ENCODE measurements around the gene OPCML.

The OPCML gene

DNA sequence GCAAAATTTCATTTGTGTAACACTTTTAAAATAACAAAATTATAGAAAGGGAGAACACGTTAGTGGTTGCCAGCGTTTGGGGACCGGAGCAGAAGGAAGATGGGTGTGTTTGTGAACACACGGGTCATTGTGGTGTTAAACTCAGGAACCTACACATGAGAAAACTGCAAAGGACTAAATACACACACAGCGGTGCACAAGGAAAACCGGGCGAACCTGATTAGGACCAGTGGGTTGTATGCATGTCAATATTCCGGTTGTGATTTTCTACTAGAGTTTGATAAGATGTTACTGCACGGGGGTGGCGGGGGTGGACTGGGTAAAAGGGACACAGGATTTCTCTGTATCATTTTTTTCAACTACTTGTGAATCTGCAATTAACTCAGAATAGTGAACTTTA is 351.2 kb downstream of the OPCML start:
- no peak overlapping the region for H3K27ac ChIP-seq (ENCODE audit: low read depth, low read length)
- no peaks in the 10 kb centered on the region for H3K36me3 ChIP-seq (ENCODE audit: low read length)
- no peaks in the 10 kb centered on the region for H3K9me3 ChIP-seq (ENCODE audit: insufficient read depth, low read length)
- H3K9me2 ChIP-seq (replicated peaks; ENCODE audit: insufficient read depth, low read length), result no peaks in the 10 kb centered on the region
- H4K20me1 ChIP-seq (ENCODE audit: low read depth, low read length), result no peaks in the 10 kb centered on the region
- H3K27me3 ChIP-seq (ENCODE audit: low read length), result no peaks in the 10 kb centered on the region
- TF ChIP-seq, protein P1, sequence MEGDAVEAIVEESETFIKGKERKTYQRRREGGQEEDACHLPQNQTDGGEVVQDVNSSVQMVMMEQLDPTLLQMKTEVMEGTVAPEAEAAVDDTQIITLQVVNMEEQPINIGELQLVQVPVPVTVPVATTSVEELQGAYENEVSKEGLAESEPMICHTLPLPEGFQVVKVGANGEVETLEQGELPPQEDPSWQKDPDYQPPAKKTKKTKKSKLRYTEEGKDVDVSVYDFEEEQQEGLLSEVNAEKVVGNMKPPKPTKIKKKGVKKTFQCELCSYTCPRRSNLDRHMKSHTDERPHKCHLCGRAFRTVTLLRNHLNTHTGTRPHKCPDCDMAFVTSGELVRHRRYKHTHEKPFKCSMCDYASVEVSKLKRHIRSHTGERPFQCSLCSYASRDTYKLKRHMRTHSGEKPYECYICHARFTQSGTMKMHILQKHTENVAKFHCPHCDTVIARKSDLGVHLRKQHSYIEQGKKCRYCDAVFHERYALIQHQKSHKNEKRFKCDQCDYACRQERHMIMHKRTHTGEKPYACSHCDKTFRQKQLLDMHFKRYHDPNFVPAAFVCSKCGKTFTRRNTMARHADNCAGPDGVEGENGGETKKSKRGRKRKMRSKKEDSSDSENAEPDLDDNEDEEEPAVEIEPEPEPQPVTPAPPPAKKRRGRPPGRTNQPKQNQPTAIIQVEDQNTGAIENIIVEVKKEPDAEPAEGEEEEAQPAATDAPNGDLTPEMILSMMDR (IDR thresholded peaks at IDR 0.05; ENCODE audit: insufficient read depth, low read length, poor library complexity, severe bottlenecking), result no peak
- no peak for TF ChIP-seq EZH2phosphoT487 (conservative IDR thresholded peaks at IDR 0.05; ENCODE audit: low read length)
- no peak overlapping the region for H3K4me3 ChIP-seq (ENCODE audit: insufficient read depth, low read length, poor library complexity, severe bottlenecking)
- H3K9ac ChIP-seq (ENCODE audit: low read length), result no peak overlapping the region
- H3K4me2 ChIP-seq (ENCODE audit: low read depth, low read length, poor library complexity, severe bottlenecking), result no peak overlapping the region
- no peaks in the 10 kb centered on the region for H3F3A ChIP-seq (ENCODE audit: insufficient read depth)
- H3K79me2 ChIP-seq (ENCODE audit: insufficient read depth, low read length), result no peaks in the 10 kb centered on the region
- H2AFZ ChIP-seq (ENCODE audit: low read depth, low read length, severe bottlenecking), result no peak overlapping the region

DNA sequence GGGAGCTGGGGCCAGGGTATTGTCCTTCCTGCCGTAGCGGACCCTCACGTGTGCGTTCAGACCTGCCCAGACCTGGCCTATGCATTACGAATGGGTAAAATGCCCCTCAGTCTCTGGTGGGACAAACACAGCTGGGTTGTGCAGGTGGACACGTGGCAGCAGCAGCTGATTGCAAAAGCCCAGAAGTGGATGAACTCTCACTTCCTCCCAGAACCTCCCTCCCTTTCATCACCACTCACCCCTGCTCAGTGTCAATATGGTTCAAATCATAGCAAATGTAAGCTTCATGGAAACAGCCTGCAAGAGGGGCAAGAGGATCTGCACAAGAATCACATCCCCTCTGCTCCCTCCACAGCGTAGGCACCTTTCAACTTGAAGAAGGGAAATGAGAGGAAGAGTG is 352.1 kb downstream of the OPCML start:
- Histone ChIP-seq H3K4me3 (ENCODE audit: insufficient read depth, low read length, poor library complexity, severe bottlenecking) (no peak overlapping the region), H4K20me1 (ENCODE audit: low read depth, low read length) (no peaks in the 10 kb centered on the region), H3K79me2 (ENCODE audit: insufficient read depth, low read length) (no peaks in the 10 kb centered on the region), H3K9me2 (replicated peaks; ENCODE audit: insufficient read depth, low read length) (no peaks in the 10 kb centered on the region), H3K27ac (ENCODE audit: low read depth, low read length) (no peak overlapping the region), H3K4me2 (ENCODE audit: low read depth, low read length, poor library complexity, severe bottlenecking) (no peak overlapping the region), H3K9me3 (ENCODE audit: insufficient read depth, low read length) (no peaks in the 10 kb centered on the region), H3K27me3 (ENCODE audit: low read length) (no peaks in the 10 kb centered on the region), H3F3A (ENCODE audit: insufficient read depth) (no peaks in the 10 kb centered on the region), H2AFZ (ENCODE audit: low read depth, low read length, severe bottlenecking) (no peak overlapping the region), H3K36me3 (ENCODE audit: low read length) (no peaks in the 10 kb centered on the region), H3K9ac (ENCODE audit: low read length) (no peak overlapping the region)
- TF ChIP-seq, protein P1 (IDR thresholded peaks at IDR 0.05; ENCODE audit: insufficient read depth, low read length, poor library complexity, severe bottlenecking), result no peak
- no peak for TF ChIP-seq EZH2phosphoT487 (conservative IDR thresholded peaks at IDR 0.05; ENCODE audit: low read length)

DNA sequence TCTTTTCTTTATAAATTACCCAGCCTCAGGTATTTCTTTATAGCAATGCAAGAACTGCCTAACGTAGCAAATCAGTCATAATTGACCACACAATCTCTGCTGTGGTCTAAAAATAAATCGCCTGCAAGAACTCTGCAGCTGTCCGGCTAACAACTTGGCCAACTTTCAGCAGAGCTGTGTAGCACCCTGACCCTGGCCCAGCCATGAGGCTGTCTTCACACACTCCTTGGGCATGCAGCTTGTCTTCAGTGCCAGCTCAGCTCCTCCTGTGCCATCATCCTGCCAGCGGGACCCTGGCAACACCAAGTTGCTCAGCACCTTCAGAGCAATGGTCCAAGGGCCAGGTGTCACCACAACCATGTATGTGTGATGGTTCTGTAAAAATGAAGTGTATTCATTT is 355.6 kb downstream of the OPCML start:
- Histone ChIP-seq H3F3A (ENCODE audit: insufficient read depth) (no peaks in the 10 kb centered on the region), H3K9me2 (replicated peaks; ENCODE audit: insufficient read depth, low read length) (no peaks in the 10 kb centered on the region), H3K4me3 (ENCODE audit: insufficient read depth, low read length, poor library complexity, severe bottlenecking) (no peak overlapping the region), H3K9me3 (ENCODE audit: insufficient read depth, low read length) (no peaks in the 10 kb centered on the region), H2AFZ (ENCODE audit: low read depth, low read length, severe bottlenecking) (no peak overlapping the region), H3K36me3 (ENCODE audit: low read length) (no peaks in the 10 kb centered on the region), H3K27ac (ENCODE audit: low read depth, low read length) (no peak overlapping the region), H3K4me2 (ENCODE audit: low read depth, low read length, poor library complexity, severe bottlenecking) (no peak overlapping the region), H4K20me1 (ENCODE audit: low read depth, low read length) (no peaks in the 10 kb centered on the region), H3K79me2 (ENCODE audit: insufficient read depth, low read length) (no peaks in the 10 kb centered on the region), H3K9ac (ENCODE audit: low read length) (no peak overlapping the region), H3K27me3 (ENCODE audit: low read length) (no peaks in the 10 kb centered on the region)
- TF ChIP-seq EZH2phosphoT487 (conservative IDR thresholded peaks at IDR 0.05; ENCODE audit: low read length), result no peak
- TF ChIP-seq, protein P1 (IDR thresholded peaks at IDR 0.05; ENCODE audit: insufficient read depth, low read length, poor library complexity, severe bottlenecking), result no peak
